Measurements from ENCODE around the gene RTL10. TPM values are rescaled to one million over a fixed set of nuclear protein-coding genes. Genes with fewer than 3 reads are reported as not detected.

Gene RTL10
- total and polyA plus RNA-seq, 2 of the 13 experiments (the other 11 are each of a cell fraction or from before 2014, with no cell fraction given): 14.1 to 15.8 TPM

- TF ChIP-seq ZNF20 (CRISPR knock-in tag; IDR thresholded peaks at IDR 0.05) (no peak), GMEB1 (CRISPR knock-in tag; IDR thresholded peaks at IDR 0.05; ENCODE audit: borderline replicate concordance) (no peak), IRF9 (CRISPR knock-in tag; IDR thresholded peaks at IDR 0.05; ENCODE audit: borderline replicate concordance) (no peak), RARA (CRISPR knock-in tag; IDR thresholded peaks at IDR 0.05) (no peak), ZNF430 (CRISPR knock-in tag; IDR thresholded peaks at IDR 0.05) (no peak), SSRP1 (CRISPR knock-in tag; IDR thresholded peaks at IDR 0.05) (no peak), ZC3H4 (CRISPR knock-in tag; IDR thresholded peaks at IDR 0.05; ENCODE audit: borderline replicate concordance) (no peak), ZNF207 (IDR thresholded peaks at IDR 0.05; ENCODE audit: borderline replicate concordance) (no peak), ZNF44 (CRISPR knock-in tag; IDR thresholded peaks at IDR 0.05) (no peak), CHD2 (IDR thresholded peaks at IDR 0.05; ENCODE audit: low read depth, low read length) (no peak), ZNF776 (CRISPR knock-in tag; IDR thresholded peaks at IDR 0.05) (no peak)
Observed at GRCh38 chr22:19859861-19860510, 5.3 kb upstream of the RTL10 start (continued).

- Histone ChIP-seq H3K4me1 (ENCODE audit: insufficient read depth, low read length) (peaks cover 30% of the 10 kb centered on the region), H3K36me3 (replicated peaks in 1 of 2; ENCODE audit: control insufficient read depth in 1 of 2, insufficient read depth in 2 of 2, low read length in 2 of 2) (0 out of 5 replicates have a peak, but pooled peaks cover 0 to 2% of the 10 kb centered on the region in 2 experiments), H3K79me2 (ENCODE audit: insufficient read depth, low read length) (peaks cover 29% of the 10 kb centered on the region), H3K9me3 (ENCODE audit: low read length) (no peaks in the 10 kb centered on the region), H3K27ac (ENCODE audit: extremely low read length, insufficient read depth, low read length) (no peak overlapping the region), H2AFZ (ENCODE audit: low read length) (no peak overlapping the region), H3K4me2 (ENCODE audit: low read depth, low read length) (no peak overlapping the region), H3K4me3 (replicated peaks in 1 of 3; ENCODE audit: insufficient read depth in 1 of 3, low read depth in 2 of 3, low read length in 3 of 3) (no peak overlapping the region), H3K27me3 (ENCODE audit: control insufficient read depth in 1 of 2, insufficient read depth in 2 of 2, low read length in 2 of 2) (no peaks in the 10 kb centered on the region; a peak in 1 of 5 replicates), H3K9ac (ENCODE audit: insufficient read depth, low read depth, low read length) (no peak overlapping the region), H4K20me1 (ENCODE audit: insufficient read depth, low read length) (peaks cover 9% of the 10 kb centered on the region)
- no TSS peak for BruUV-seq (replicated peaks)
- CTCF ChIA-PET (ENCODE audit: low intra/inter-chr PET ratio, low total read pairs): no interaction called here
- FAIRE-seq (no peak), DNase-seq (ENCODE audit: low spot score) (no peak), ATAC-seq (no peak)
- POLR2A ChIA-PET: no interaction called here
- 97% methylated on average over 3 of the region's 3 CpGs for WGBS (ENCODE audit: low lambda C conversion rate)
- intact Hi-C loops (cut with micrococcal nuclease; ENCODE audit: unreplicated experiment) (no loop called here), in situ Hi-C loops (cut with HindIII; ENCODE audit: extremely low pct_ligation_motif_present, low pct_unique_long_range_greater_than_20kb) (no loop called here)
- no peak for TF ChIP-seq DZIP1 (CRISPR knock-in tag; IDR thresholded peaks at IDR 0.05)
- no peak for TF ChIP-seq BRF2 (CRISPR knock-in tag; IDR thresholded peaks at IDR 0.05)
- no peak for TF ChIP-seq CSRNP2 (CRISPR knock-in tag; conservative IDR thresholded peaks at IDR 0.05; ENCODE audit: low read depth)
- TF ChIP-seq KLF13 (CRISPR knock-in tag; IDR thresholded peaks at IDR 0.05): no peak
- no peak for TF ChIP-seq ZNF737 (CRISPR knock-in tag; IDR thresholded peaks at IDR 0.05; ENCODE audit: borderline replicate concordance)
Observed at GRCh38 chr22:19857382-19857781, 2.7 kb upstream of the RTL10 start.

Measured in HepG2 (cell line).